ENCODE measurements around the gene MYO1C.
"Not testable (repeated sequence)": the region's sequence is repeated elsewhere in the genome, so short reads cannot be mapped to it uniquely, and the experiment has no call there.

The MYO1C gene

DNA sequence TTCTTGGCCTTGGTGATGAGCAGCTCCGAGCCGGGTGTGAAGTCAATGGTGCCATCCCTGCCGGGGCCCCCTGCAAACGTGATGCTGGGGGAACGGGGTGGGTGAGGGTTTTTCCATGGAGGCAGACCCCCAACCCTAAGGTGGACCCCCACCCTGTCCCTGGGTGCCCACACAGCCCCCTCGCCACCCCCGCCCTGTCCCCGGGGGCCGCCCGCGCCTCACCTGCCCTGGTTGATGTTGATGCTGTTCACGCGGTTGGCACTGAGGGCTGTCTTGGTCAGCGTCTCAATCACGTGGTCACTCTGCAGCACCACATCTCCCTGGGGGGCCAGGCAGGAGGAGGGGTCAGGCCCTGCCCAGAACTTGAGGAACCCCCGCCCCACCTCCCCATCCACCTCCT lies 25.2 kb downstream of the MYO1C start:
- Histone ChIP-seq H3K36me3 (ENCODE audit: control insufficient read depth in 2 of 2, insufficient read depth in 2 of 2, low read length in 2 of 2) (peaks cover 47 to 49% of the 10 kb centered on the region in 2 donors), H3K9me3 (ENCODE audit: control insufficient read depth in 2 of 2, low read length in 2 of 2) (no peaks in the 10 kb centered on the region), H3K4me3 (ENCODE audit: low read length in 2 of 2) (no peak overlapping the region), H3K9ac (ENCODE audit: low read depth in 1 of 2, low read length in 2 of 2) (no peak overlapping the region), H3K27me3 (ENCODE audit: control insufficient read depth in 2 of 2, insufficient read depth in 2 of 2, low read length in 2 of 2) (no peaks in the 10 kb centered on the region), H3K4me1 (ENCODE audit: control insufficient read depth in 2 of 2, insufficient read depth in 2 of 2, low read length in 2 of 2) (peaks cover 0 to 7% of the 10 kb centered on the region in 2 donors), H3K27ac (ENCODE audit: low read depth in 2 of 2, low read length in 2 of 2) (no peak overlapping the region)

DNA sequence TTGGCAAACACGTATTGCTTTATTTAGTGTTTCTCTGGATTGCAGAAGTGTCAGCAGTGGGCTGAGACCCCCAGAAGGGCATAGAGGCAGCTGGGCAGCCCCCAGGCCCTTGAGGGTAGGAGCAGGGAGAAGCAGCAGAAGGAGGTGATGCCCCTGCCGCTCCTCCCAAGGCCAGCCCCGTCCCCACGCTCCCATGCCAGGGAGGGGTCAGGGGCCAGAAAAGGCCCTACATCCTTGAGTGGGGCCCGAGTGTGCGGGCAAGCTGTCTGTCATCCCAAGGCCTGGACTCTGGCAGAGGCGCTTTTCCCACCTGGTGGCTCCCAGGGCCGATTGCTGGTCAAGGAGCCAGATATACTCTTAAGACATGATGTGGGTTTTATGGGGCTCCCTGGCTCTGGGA lies 28.3 kb downstream of the MYO1C start:
- H3K4me3 ChIP-seq (ENCODE audit: low read length in 2 of 2), result no peak overlapping the region
- H3K27me3 ChIP-seq (ENCODE audit: control insufficient read depth in 2 of 2, insufficient read depth in 2 of 2, low read length in 2 of 2), result no peaks in the 10 kb centered on the region
- H3K36me3 ChIP-seq (ENCODE audit: control insufficient read depth in 2 of 2, insufficient read depth in 2 of 2, low read length in 2 of 2), result peaks cover 34 to 39% of the 10 kb centered on the region in 2 donors
- H3K27ac ChIP-seq (ENCODE audit: low read depth in 2 of 2, low read length in 2 of 2), result no peak overlapping the region
- H3K9me3 ChIP-seq (ENCODE audit: control insufficient read depth in 2 of 2, low read length in 2 of 2), result no peaks in the 10 kb centered on the region
- H3K4me1 ChIP-seq (ENCODE audit: control insufficient read depth in 2 of 2, insufficient read depth in 2 of 2, low read length in 2 of 2), result peaks cover 4 to 14% of the 10 kb centered on the region in 2 donors
- no peak overlapping the region for H3K9ac ChIP-seq (ENCODE audit: low read depth in 1 of 2, low read length in 2 of 2)

- no peaks in the 10 kb centered on the region for H3K27me3 ChIP-seq (ENCODE audit: control insufficient read depth in 2 of 2, insufficient read depth in 2 of 2, low read length in 2 of 2)
- no peak overlapping the region for H3K4me3 ChIP-seq (ENCODE audit: low read length in 2 of 2)
- no peaks in the 10 kb centered on the region for H3K9me3 ChIP-seq (ENCODE audit: control insufficient read depth in 2 of 2, low read length in 2 of 2)
- no peak overlapping the region for H3K27ac ChIP-seq (ENCODE audit: low read depth in 2 of 2, low read length in 2 of 2)
- H3K36me3 ChIP-seq (ENCODE audit: control insufficient read depth in 2 of 2, insufficient read depth in 2 of 2, low read length in 2 of 2), result peaks cover 19 to 24% of the 10 kb centered on the region in 2 donors
- peaks cover 4 to 14% of the 10 kb centered on the region in 2 donors for H3K4me1 ChIP-seq (ENCODE audit: control insufficient read depth in 2 of 2, insufficient read depth in 2 of 2, low read length in 2 of 2)
- no peak overlapping the region for H3K9ac ChIP-seq (ENCODE audit: low read depth in 1 of 2, low read length in 2 of 2)
These were observed 30.0 kb downstream of the MYO1C start for GRCh38 chr17:1462164-1463112.

GRCh38 chr17:1461198-1461944 lies 31.1 kb downstream of the MYO1C start:
- Histone ChIP-seq H3K4me3 (ENCODE audit: low read length in 2 of 2) (no peak overlapping the region), H3K9ac (ENCODE audit: low read depth in 1 of 2, low read length in 2 of 2) (no peak overlapping the region), H3K27ac (ENCODE audit: low read depth in 2 of 2, low read length in 2 of 2) (no peak overlapping the region), H3K27me3 (ENCODE audit: control insufficient read depth in 2 of 2, insufficient read depth in 2 of 2, low read length in 2 of 2) (no peaks in the 10 kb centered on the region), H3K4me1 (ENCODE audit: control insufficient read depth in 2 of 2, insufficient read depth in 2 of 2, low read length in 2 of 2) (peaks cover 10 to 19% of the 10 kb centered on the region in 2 donors), H3K36me3 (ENCODE audit: control insufficient read depth in 2 of 2, insufficient read depth in 2 of 2, low read length in 2 of 2) (peaks cover 15 to 18% of the 10 kb centered on the region in 2 donors), H3K9me3 (ENCODE audit: control insufficient read depth in 2 of 2, low read length in 2 of 2) (no peaks in the 10 kb centered on the region)

GRCh38 chr17:1460233-1460632 lies 32.3 kb downstream of the MYO1C start:
- no peaks in the 10 kb centered on the region for H3K27me3 ChIP-seq (ENCODE audit: control insufficient read depth in 2 of 2, insufficient read depth in 2 of 2, low read length in 2 of 2)
- H3K4me3 ChIP-seq (ENCODE audit: low read length in 2 of 2), result no peak overlapping the region
- no peaks in the 10 kb centered on the region for H3K9me3 ChIP-seq (ENCODE audit: control insufficient read depth in 2 of 2, low read length in 2 of 2)
- peaks cover 10 to 19% of the 10 kb centered on the region in 2 donors for H3K4me1 ChIP-seq (ENCODE audit: control insufficient read depth in 2 of 2, insufficient read depth in 2 of 2, low read length in 2 of 2)
- peak overlapping the region in 1 of 2 donors; percentile 39 for H3K9ac ChIP-seq (ENCODE audit: low read depth in 1 of 2, low read length in 2 of 2)
- H3K27ac ChIP-seq (ENCODE audit: low read depth in 2 of 2, low read length in 2 of 2), result peak overlapping the region; percentile 5 to 62
- peaks cover 9 to 12% of the 10 kb centered on the region in 2 donors for H3K36me3 ChIP-seq (ENCODE audit: control insufficient read depth in 2 of 2, insufficient read depth in 2 of 2, low read length in 2 of 2)

DNA sequence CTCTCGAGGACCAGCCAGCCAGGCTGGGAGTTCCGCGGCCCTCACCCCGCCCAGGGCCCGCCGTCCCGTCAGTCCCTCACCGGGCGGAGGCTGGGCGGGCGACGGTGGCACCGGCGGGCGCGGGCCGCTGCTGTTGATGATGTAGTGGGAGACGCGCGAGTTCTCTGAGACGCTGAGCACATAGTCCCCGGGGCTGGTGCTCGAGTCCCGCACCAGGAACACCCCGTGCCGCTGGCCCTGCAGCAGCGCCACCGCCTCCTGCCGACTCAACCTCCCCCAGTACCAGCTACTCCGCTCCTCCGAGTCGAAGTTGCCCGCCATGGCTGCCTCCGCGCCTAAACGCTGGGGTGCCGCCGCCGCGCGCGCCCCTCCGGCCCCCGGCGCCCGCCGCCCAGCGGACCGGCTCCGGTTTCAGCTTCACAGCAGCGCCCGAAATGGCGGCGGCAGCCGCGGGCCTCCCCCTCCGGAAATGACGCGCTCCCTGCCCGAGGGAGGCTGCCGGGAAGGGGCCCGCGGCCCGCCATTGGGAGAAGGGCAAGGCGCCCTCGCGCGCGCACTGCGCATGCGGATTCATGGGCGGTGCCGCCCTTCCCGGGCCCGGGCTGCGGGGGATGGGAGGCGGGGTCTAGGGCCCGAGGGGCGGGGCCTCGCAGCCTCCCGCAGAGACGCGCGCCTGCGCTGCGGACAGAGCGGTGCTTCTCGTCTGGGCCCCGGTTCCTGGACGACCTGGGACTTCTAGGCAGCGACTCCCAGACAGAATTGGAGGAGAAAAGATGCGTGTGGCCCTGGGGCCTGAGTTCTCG lies 36.5 kb downstream of the MYO1C start, which contains the start of gene CRK:
TSS of gene CRK (minus strand) at position 436 of the 803 bp plus-strand sequence. CDS start at position 321, 115 bp downstream.
- peak within 1 kb of the TSS; percentile 88 to 99 for H3K9ac ChIP-seq (ENCODE audit: low read depth in 1 of 2, low read length in 2 of 2)
- H3K27ac ChIP-seq (ENCODE audit: low read depth in 2 of 2, low read length in 2 of 2), result peak within 1 kb of the TSS; percentile 99
- H3K9me3 ChIP-seq (ENCODE audit: control insufficient read depth in 2 of 2, low read length in 2 of 2), result no peaks in the 10 kb centered on the region
- peak within 1 kb of the TSS; percentile 87 to 98 for H3K4me3 ChIP-seq (ENCODE audit: low read length in 2 of 2)
- H3K27me3 ChIP-seq (ENCODE audit: control insufficient read depth in 2 of 2, insufficient read depth in 2 of 2, low read length in 2 of 2), result no peaks in the 10 kb centered on the region
- H3K36me3 ChIP-seq (ENCODE audit: control insufficient read depth in 2 of 2, insufficient read depth in 2 of 2, low read length in 2 of 2), result peaks cover 3 to 4% of the 10 kb centered on the region in 2 donors
- H3K4me1 ChIP-seq (ENCODE audit: control insufficient read depth in 2 of 2, insufficient read depth in 2 of 2, low read length in 2 of 2), result peaks cover 23 to 34% of the 10 kb centered on the region in 2 donors

GRCh38 chr17:1455291-1455796 lies 37.1 kb downstream of the MYO1C start:
- Histone ChIP-seq H3K27ac (ENCODE audit: low read depth in 2 of 2, low read length in 2 of 2) (peak overlapping the region; percentile 99), H3K9ac (ENCODE audit: low read depth in 1 of 2, low read length in 2 of 2) (peak overlapping the region; percentile 88 to 99), H3K4me3 (ENCODE audit: low read length in 2 of 2) (peak overlapping the region; percentile 87 to 98), H3K4me1 (ENCODE audit: control insufficient read depth in 2 of 2, insufficient read depth in 2 of 2, low read length in 2 of 2) (peaks cover 23 to 34% of the 10 kb centered on the region in 2 donors), H3K27me3 (ENCODE audit: control insufficient read depth in 2 of 2, insufficient read depth in 2 of 2, low read length in 2 of 2) (no peaks in the 10 kb centered on the region), H3K36me3 (ENCODE audit: control insufficient read depth in 2 of 2, insufficient read depth in 2 of 2, low read length in 2 of 2) (peaks cover 3 to 4% of the 10 kb centered on the region in 2 donors), H3K9me3 (ENCODE audit: control insufficient read depth in 2 of 2, low read length in 2 of 2) (no peaks in the 10 kb centered on the region)

GRCh38 chr17:1454541-1454940 lies 37.9 kb downstream of the MYO1C start:
- Histone ChIP-seq H3K4me3 (ENCODE audit: low read length in 2 of 2) (peak overlapping the region; percentile 87 to 98), H3K27ac (ENCODE audit: low read depth in 2 of 2, low read length in 2 of 2) (peak overlapping the region; percentile 99), H3K36me3 (ENCODE audit: control insufficient read depth in 2 of 2, insufficient read depth in 2 of 2, low read length in 2 of 2) (peaks cover 3 to 4% of the 10 kb centered on the region in 2 donors), H3K4me1 (ENCODE audit: control insufficient read depth in 2 of 2, insufficient read depth in 2 of 2, low read length in 2 of 2) (peaks cover 17 to 33% of the 10 kb centered on the region in 2 donors), H3K27me3 (ENCODE audit: control insufficient read depth in 2 of 2, insufficient read depth in 2 of 2, low read length in 2 of 2) (no peaks in the 10 kb centered on the region), H3K9me3 (ENCODE audit: control insufficient read depth in 2 of 2, low read length in 2 of 2) (no peaks in the 10 kb centered on the region), H3K9ac (ENCODE audit: low read depth in 1 of 2, low read length in 2 of 2) (peak overlapping the region; percentile 88 to 99)

- H3K27me3 ChIP-seq (ENCODE audit: control insufficient read depth in 2 of 2, insufficient read depth in 2 of 2, low read length in 2 of 2); H3K36me3 ChIP-seq (ENCODE audit: control insufficient read depth in 2 of 2, insufficient read depth in 2 of 2, low read length in 2 of 2); H3K9ac ChIP-seq (ENCODE audit: low read depth in 1 of 2, low read length in 2 of 2); H3K9me3 ChIP-seq (ENCODE audit: control insufficient read depth in 2 of 2, low read length in 2 of 2); H3K4me3 ChIP-seq (ENCODE audit: low read length in 2 of 2): not testable (repeated sequence)
- Histone ChIP-seq H3K27ac (ENCODE audit: low read depth in 2 of 2, low read length in 2 of 2) (peak overlapping the region in 1 of 2 donors; percentile 36), H3K4me1 (ENCODE audit: control insufficient read depth in 2 of 2, insufficient read depth in 2 of 2, low read length in 2 of 2) (peaks cover 18 to 40% of the 10 kb centered on the region in 2 donors)
These were observed 38.8 kb downstream of the MYO1C start for GRCh38 chr17:1453694-1454093.

Data from mucosa of rectum (tissue), 2 donors.